ENCODE data around the gene SHROOM2. TPM values are rescaled to one million over a fixed set of nuclear protein-coding genes. Genes with fewer than 3 reads are reported as not detected.

Gene SHROOM2
- total and polyA plus RNA-seq, 9 of the 15 experiments (the other 6 are each of a cell fraction or from before 2014, with no cell fraction given): not detected

DNA sequence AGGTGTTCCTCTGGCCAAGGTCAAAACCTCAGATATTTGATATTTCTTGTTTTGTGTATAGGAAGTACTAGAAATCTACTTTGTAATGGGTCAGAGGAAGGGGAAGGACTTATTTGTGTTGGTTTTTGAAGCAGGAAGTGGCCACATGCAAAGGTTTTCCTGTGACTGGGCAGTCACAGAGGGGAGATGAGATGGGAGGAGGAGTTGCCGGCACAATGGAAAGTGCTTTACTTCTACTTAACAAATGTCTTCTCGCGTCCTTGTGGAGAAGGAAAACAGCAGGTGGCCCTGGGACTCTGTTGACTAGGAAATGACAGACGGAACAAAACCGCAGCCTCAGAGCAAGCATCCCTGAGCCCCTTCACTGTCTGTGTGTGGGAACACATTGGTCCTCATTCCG, 46.6 kb downstream of the SHROOM2 start:
- Histone ChIP-seq H3K36me3 (ENCODE audit: control insufficient read depth, insufficient read depth, low read length) (no peaks in the 10 kb centered on the region), H3K79me2 (ENCODE audit: control insufficient read depth, insufficient read depth, low read length) (no peaks in the 10 kb centered on the region), H3K27me3 (ENCODE audit: control insufficient read depth in 2 of 2, insufficient read depth in 2 of 2, low read length in 2 of 2) (peaks cover 0 to 26% of the 10 kb centered on the region in 2 experiments; a peak in 3 of 5 replicates), H2AFZ (ENCODE audit: low read depth, low read length) (no peak overlapping the region), H3K4me2 (ENCODE audit: insufficient read depth, low read length) (no peak overlapping the region), H3K9ac (ENCODE audit: insufficient read depth in 1 of 2, low read depth in 2 of 2, low read length in 2 of 2) (no peak overlapping the region), H3K9me3 (replicated peaks; ENCODE audit: control insufficient read depth, insufficient read depth, low read depth, low read length) (no peaks in the 10 kb centered on the region), H3K4me3 (no peak overlapping the region), H3K4me1 (replicated peaks in 1 of 2; ENCODE audit: control insufficient read depth in 2 of 2, insufficient read depth in 2 of 2, low read length in 2 of 2) (no peaks in the 10 kb centered on the region), H3K9me1 (ENCODE audit: control insufficient read depth, insufficient read depth, low read length) (no peaks in the 10 kb centered on the region), H3K27ac (ENCODE audit: extremely low read depth, low read depth, low read length) (no peak overlapping the region), H4K20me1 (replicated peaks; ENCODE audit: control insufficient read depth, insufficient read depth, low read length) (no peaks in the 10 kb centered on the region)
- intact Hi-C loops (cut with micrococcal nuclease) (no loop called here), in situ Hi-C loops (cut with MboI) (no loop called here)
- DNase-seq (ENCODE audit: extremely low read depth in 1 of 4, low spot score in 3 of 4) (no peak), FAIRE-seq (no peak), ATAC-seq (no peak)
- no TSS peak for BruUV-seq (replicated peaks)
- WGBS (ENCODE audit: insufficient coverage, low coverage, missing lambda C conversion rate): 8% methylated on average over 6 of the region's 6 CpGs
- POLR2A ChIA-PET: no interaction called here
- CTCF ChIA-PET (ENCODE audit: low intra/inter-chr PET ratio): no interaction called here
- TF ChIP-seq U2AF1 (optimal IDR thresholded peaks at IDR 0.05; ENCODE audit: low read depth, low read length): no peak

DNA sequence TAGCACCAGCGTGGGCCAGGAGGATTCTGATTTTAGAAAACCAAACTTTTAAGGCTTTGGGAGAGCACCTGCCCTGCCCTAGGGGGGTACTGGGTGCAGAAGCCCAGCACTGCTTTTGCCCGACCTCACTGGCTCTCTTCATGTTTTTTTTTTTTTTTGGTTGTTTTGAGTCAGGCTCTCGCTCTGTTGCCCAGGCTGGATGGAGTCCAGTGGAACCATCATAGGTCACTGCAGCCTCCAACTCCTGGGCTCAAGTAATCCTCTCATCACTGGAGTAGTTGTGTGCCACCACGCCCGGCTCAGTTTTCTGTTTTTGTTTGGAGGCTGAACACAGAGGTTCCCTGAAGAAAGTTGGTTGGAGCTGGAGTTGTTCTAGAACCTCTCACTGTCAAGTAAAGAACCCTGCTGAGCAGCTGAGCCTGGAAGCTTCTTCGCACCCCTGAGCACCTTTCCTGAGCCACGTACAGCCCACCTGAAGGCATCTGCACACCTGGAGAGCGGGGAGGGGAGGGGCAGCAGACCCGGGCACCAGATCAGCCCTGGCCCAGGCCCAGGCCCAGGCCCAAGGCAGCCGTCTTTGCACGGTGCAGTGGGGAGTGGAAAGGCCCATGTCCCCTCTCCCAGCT, 49.5 kb downstream of the SHROOM2 start:
- Histone ChIP-seq H4K20me1 (replicated peaks; ENCODE audit: control insufficient read depth, insufficient read depth, low read length) (no peaks in the 10 kb centered on the region), H3K36me3 (ENCODE audit: control insufficient read depth, insufficient read depth, low read length) (no peaks in the 10 kb centered on the region), H3K9me1 (ENCODE audit: control insufficient read depth, insufficient read depth, low read length) (no peaks in the 10 kb centered on the region), H3K79me2 (ENCODE audit: control insufficient read depth, insufficient read depth, low read length) (no peaks in the 10 kb centered on the region), H3K27me3 (ENCODE audit: control insufficient read depth in 2 of 2, insufficient read depth in 2 of 2, low read length in 2 of 2) (peaks cover 0 to 30% of the 10 kb centered on the region in 2 experiments; a peak in 3 of 5 replicates), H3K9ac (ENCODE audit: insufficient read depth in 1 of 2, low read depth in 2 of 2, low read length in 2 of 2) (no peak overlapping the region), H3K4me1 (replicated peaks in 1 of 2; ENCODE audit: control insufficient read depth in 2 of 2, insufficient read depth in 2 of 2, low read length in 2 of 2) (no peaks in the 10 kb centered on the region), H2AFZ (ENCODE audit: low read depth, low read length) (no peak overlapping the region), H3K4me3 (no peak overlapping the region), H3K27ac (ENCODE audit: extremely low read depth, low read depth, low read length) (no peak overlapping the region), H3K4me2 (ENCODE audit: insufficient read depth, low read length) (no peak overlapping the region), H3K9me3 (replicated peaks; ENCODE audit: control insufficient read depth, insufficient read depth, low read depth, low read length) (no peaks in the 10 kb centered on the region)
- no TSS peak for BruUV-seq (replicated peaks)
- intact Hi-C loops (cut with micrococcal nuclease): no loop called here
- 0% methylated on average over 7 of the region's 11 CpGs for WGBS (ENCODE audit: insufficient coverage, low coverage, missing lambda C conversion rate)
- POLR2A ChIA-PET: no interaction called here
- in situ Hi-C loops (cut with MboI): no loop called here
- no peak for ATAC-seq
- FAIRE-seq: no peak
- no peak for DNase-seq (ENCODE audit: extremely low read depth in 1 of 4, low spot score in 3 of 4)
- CTCF ChIA-PET (ENCODE audit: low intra/inter-chr PET ratio): no interaction called here
- TF ChIP-seq ZFP36 (IDR thresholded peaks at IDR 0.05; ENCODE audit: low read depth, low read length, partially characterized antibody) (no peak), PCBP2 (IDR thresholded peaks at IDR 0.05; ENCODE audit: low read depth, low read length, poor library complexity, severe bottlenecking) (no peak), RBM22 (IDR thresholded peaks at IDR 0.05; ENCODE audit: low read depth, low read length, poor library complexity, severe bottlenecking) (no peak), FOSL1 (tag; conservative IDR thresholded peaks at IDR 0.05) (no peak), ZNF431 (CRISPR knock-in tag; IDR thresholded peaks at IDR 0.05) (no peak), HDGF (IDR thresholded peaks at IDR 0.05) (no peak), TEAD1 (CRISPR knock-in tag; IDR thresholded peaks at IDR 0.05) (no peak), HNRNPK (IDR thresholded peaks at IDR 0.05; ENCODE audit: low read depth, low read length, poor library complexity, severe bottlenecking) (no peak), ASH1L (IDR thresholded peaks at IDR 0.05; ENCODE audit: borderline replicate concordance, low read depth, partially characterized antibody) (no peak)
- TF ChIP-seq, protein P1, sequence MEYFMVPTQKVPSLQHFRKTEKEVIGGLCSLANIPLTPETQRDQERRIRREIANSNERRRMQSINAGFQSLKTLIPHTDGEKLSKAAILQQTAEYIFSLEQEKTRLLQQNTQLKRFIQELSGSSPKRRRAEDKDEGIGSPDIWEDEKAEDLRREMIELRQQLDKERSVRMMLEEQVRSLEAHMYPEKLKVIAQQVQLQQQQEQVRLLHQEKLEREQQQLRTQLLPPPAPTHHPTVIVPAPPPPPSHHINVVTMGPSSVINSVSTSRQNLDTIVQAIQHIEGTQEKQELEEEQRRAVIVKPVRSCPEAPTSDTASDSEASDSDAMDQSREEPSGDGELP (CRISPR knock-in tag; IDR thresholded peaks at IDR 0.05; ENCODE audit: borderline replicate concordance): no peak
- TF ChIP-seq, protein P2, sequence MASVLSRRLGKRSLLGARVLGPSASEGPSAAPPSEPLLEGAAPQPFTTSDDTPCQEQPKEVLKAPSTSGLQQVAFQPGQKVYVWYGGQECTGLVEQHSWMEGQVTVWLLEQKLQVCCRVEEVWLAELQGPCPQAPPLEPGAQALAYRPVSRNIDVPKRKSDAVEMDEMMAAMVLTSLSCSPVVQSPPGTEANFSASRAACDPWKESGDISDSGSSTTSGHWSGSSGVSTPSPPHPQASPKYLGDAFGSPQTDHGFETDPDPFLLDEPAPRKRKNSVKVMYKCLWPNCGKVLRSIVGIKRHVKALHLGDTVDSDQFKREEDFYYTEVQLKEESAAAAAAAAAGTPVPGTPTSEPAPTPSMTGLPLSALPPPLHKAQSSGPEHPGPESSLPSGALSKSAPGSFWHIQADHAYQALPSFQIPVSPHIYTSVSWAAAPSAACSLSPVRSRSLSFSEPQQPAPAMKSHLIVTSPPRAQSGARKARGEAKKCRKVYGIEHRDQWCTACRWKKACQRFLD (CRISPR knock-in tag; IDR thresholded peaks at IDR 0.05): no peak
